ENCODE data around the gene HECTD3.

HECTD3 gene

DNA sequence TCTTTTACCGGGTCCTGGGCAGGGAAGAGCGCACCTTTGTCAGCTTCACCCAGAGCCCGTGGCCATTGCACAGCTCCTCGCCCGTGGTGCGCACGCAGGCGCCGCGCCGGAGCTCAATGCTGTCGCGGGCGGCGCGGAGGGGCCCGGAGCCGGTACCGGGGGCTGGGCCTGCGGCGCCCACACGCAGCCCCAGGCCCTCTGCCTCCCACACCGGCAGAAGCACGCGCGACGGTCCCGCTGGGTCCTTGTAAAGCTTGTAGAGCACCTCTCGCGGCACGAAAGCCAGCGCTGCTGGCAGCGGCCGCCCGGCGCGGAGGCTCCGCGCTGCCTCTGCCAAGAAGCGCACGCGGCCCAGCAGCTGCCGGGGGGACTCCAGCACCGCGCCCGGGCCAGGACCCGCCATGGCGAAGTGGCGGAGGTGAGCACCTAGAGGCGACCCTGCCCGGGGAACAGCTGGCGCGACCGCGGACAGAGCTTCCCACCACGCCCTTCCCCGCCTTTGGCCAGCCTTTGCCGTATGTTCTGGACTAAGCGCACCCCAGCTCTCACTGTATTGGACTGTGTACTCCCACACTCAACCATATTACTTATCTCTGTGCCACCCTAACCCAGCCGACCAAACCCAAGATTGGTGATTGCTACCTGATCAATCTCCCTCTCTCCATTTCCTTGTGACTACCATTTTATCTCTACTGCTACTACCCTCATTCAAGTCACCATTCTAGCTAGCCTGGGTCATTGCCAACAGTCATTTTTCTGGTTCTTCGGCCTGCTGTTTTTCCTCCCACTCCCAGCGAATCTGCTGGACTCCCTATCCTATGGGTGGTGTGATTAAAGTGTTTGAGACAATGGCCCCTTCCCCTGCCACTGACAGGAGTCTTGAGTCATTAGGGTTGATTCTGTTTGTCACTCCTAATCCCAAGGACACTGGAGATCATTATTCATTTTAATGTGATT is at the start of gene HECTD3:
Gene HECTD3, minus strand, starts transcription at position 470 of the 957 bp plus-strand sequence. Its CDS starts 67 bp downstream, at position 403.
- DNase-seq: peak; percentile 58

DNA sequence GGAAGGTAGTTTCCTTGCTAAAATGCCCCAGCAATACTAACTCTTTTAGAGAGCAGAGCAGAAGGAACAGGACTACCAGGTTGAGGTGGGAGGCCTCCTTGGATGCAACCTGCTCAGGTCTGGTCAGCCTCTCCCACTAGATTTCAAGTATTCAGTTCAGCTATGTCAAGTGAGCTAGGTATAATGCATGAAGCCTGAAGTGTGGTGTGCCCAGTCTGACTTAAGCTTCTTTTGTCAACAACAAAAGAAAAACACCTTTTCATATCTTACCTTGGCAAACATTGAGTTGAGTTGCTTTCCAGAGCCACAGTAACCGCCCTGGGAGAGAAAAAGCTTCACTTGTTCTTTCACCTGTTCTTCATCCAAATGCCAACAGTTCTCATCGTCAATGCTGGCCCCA is 48.7 kb upstream of the HECTD3 start:
- DNase-seq: no peak

DNA sequence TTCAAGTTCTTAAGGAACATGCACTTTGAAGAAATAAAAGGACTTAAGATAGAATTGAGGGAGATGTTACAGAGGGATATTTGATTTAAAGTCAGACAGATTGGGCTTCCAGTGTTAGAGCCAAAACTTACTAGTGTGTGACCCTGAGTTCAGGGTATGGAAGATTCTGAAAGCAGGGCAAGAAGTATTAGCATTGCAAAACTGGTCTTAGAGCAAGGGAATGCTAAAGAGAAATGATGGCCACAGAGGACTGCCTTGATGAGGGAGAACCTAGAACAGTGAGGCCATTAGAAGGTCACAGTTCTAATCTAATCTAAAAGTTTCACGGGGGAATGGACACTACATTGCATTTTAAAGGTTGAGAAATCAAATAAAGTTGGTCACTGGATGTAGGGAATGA is 46.4 kb upstream of the HECTD3 start:
- DNase-seq: no peak

DNA sequence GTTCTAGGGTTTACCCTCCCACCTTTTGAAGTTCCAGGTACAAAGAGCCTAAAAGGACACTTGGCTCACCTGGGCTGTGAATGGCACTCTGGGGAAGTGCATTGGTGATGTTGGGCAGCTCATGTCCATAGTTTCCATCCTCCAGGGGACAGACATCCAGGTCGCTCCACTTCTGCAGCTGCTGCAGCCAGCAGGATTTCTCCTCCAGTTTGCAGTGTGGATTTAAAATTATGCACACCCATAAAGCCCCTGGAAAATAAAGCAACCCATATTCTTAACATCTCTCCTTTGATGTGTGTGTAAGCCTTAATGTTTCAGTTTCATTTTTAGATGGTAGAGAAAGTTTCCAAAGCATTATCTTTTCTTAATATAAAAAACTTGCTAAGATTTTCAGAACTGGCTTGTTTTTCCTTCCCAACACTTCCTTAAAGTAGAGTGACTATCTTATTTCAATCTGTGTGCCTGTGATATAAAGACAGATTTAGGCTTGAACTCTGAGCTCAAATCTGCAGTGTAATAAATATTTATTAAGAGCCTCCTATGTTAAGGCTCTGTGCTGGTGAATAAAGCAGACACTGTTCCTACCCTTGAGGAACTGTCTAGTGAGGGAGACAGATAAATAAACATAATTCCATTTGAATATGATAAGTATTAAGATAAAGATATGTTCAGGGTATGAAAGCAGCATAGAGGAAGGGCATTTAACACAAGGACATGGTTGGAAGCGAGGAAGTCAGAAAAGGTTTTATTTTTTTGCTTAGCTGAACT is 40.1 kb upstream of the HECTD3 start:
- DNase-seq: no peak

DNA sequence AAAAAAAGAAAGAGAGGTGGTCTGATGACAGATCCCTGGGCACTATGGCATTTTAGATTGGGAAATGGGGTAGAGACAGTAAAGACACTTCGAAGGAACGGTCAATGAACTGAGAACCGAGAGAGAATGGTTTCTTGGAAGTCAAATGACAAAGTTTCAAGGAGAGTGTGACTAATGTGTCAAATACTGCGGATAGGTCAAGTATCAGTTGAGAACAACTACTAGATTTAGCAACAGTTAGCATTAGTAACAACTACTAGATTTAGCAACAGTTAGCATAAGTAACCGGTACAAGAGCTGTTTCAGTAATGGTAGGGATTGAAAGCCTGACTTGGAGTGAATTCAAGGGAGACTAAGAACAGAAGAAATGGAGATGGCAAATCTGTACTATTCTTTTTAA is 35.9 kb upstream of the HECTD3 start:
- no peak for DNase-seq

DNA sequence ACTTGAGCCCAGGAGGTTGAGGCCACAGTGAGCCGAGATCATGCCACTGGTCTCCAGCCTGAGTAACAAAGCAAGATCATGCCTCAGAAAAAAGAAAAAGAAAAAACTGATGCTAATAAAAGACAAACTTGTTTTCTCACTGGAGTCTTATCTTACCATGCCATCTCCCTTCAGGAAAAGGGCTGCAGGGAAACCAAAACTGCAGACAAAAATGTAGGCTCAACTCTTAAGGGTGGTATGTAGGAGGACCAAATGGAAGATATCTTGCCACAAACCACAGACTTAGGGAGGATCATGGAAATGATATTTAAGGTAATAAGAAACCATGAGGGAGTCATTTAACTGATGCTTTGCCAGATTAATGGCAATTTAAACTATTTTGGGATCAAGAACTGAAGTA is 33.8 kb upstream of the HECTD3 start:
- DNase-seq: no peak

DNA sequence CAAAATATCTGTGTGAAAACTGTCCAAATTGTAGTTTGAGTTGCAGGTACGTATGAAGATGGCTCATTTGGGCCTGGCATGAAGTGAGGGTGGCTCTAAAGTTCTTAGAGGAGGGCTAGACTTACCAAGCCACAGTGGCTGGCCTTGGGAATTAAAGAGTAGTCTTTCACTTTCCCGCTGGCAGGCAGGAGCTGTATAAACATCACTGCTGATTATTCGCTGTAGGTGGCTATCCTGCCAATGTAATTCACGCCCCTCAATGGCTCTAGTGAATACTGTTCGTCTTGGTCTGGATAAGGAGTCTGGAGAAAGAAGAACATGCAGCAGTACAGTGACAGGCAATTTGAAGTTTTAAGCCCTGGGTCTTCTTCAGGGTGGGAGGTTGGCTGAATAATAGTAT is 32.0 kb upstream of the HECTD3 start:
- DNase-seq: no peak

DNA sequence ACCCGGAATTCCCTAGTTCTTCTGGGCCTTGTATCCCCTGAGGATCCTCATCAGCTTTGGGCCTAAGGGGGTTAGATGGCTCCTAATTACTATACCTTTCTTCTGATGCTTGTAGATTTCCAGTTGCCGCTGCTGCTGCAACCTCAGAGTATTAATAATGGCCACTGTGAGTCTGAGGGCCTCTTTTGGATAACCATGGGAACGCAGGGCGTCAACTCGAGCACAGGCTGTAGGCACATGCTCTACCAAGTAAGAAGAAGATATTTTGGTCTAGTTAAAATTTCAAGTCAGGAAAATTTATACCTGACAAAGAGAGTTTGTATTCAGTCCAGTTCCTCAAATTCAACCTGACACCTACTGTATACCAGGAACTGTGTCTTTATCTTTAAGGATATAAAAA is 29.2 kb upstream of the HECTD3 start:
- DNase-seq: no peak

DNA sequence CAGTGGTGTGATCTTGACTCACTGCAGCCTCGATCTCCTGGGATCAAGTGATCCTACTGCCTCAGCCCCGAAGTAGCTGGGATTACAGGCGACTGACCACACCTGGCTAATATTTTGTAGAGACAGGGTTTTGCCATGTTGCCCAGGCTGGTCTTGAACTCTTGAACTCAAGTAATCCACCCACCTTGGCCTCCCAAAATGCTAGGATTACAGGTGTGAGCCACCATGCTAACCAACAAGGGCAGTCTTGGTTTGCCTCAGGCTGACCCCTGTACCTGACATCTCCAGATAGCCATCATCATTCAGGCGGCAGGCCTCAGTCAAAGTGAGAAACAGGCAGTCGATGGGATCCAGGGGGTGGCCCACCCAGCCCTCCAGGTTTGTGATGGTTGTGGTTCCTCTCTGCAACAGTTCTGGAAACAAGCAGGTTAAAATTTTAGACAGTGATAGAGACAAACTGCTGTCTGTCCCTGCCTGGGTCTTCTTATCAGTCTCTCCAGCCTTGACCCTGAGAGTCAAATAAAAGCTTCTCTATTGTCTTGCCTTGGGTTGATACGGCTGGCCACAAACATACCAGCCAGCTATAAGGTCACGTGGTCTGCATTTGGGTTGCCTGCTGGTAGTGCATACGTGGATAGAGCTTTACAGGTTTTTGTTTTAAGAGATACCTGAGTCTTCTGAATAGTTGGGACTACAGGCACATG is 27.7 kb upstream of the HECTD3 start:
- DNase-seq: no peak

DNA sequence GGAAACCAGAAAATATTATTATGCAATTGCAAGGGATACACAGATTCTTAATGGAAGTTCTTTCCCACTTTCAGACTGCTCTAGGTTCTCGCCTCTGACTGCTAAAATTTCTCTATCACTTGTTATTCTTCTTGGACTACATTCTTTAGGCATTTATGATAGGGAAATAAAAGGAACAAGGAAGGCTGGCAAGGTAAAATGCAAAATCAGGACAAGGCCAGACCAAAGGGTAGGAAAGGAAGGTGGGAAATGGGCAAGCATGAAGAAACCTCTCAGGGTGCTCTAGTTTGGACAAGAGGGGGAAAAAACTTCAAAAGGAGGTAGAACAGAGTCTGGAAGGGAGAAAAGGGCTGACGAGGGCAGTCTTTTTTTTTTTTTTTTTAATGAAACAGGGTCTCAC is 27.1 kb upstream of the HECTD3 start:
- DNase-seq: no peak

DNA sequence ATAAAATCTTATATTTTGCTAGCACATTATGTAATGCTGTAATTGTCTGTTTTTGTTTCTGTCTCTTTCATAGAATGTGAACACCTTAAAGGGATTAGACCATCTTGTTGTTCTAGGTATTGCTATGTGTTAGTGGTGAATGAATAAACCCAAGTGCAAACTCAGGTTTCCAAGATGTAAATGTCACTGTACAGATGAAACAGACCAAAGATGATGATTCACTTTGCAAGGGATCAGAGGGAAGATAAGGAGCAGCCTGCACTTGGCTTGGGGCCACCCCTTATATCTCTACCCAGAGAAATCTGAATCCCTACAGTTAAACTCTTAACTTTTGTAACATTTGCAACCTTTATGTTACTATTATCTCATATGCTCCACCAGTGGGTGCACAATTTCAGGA is 26.3 kb upstream of the HECTD3 start:
- no peak for DNase-seq

DNA sequence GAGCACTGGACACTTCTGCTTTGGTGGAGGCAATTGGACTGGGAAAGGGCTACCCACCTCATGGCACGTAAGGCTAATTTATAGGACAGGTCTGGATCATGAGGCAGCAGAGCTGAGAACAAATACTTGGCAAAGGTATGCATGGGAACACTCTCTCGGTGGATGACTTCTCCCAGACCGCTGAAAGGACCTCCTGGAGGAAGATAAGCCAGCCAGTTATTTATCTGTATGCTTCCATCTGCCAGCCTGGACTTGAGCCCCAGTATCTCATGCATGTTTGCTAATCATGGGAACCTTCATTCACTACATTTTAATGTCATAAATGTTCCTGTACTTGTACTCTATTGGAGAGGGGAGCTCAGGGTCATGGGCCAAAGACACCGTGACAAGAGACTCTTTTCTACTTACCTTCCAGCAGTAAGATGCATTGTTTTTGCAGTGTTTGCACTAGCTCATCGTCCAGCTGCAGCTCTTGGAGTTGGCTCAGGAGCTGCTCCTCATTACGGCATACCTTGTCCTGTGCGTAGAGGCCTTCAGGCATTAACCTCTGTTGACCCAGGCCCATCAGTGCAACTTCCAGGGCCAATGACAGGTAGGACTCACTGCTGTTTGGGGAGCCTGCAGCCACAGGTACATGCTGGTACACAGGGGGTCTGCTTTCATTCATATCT is 24.6 kb upstream of the HECTD3 start:
- DNase-seq: no peak

DNA sequence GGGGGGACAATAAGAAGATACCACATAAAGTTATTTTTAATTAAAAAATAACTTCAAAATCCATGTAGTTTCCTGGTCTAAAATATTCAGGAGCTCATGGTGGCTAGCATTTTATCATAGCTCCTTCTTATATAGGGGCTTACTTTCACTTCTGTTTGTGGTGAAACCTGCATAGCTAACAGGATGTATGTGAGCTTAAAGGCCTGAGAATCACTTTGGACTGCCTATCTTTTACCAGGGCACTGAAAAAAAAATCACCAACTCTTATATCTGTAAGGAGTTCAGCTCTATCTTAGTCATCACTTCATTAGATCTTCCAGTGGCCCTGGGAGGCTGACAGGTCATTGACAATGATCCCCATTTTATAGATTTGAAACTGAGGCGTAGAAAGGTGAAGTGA is 22.2 kb upstream of the HECTD3 start:
- no peak for DNase-seq

DNA sequence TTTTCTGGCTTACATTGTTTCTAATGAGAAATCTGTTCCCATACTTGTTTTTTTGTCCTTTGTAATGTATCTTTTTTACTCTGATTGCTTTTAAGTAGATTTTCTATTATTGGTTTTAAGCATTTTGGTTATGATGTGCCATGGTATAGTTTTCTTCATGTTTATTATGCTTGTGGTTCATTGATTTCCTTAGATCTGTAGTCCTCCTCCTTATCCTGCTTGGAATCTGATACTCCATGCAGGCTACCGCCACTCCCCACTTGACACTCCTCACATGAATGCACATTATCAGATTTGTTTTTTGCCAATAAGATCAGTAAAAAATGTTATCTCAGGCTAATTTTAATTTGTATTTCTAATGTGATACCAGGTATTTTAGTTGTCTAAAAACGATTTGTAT is 21.7 kb upstream of the HECTD3 start:
- peak; percentile 32 for DNase-seq

DNA sequence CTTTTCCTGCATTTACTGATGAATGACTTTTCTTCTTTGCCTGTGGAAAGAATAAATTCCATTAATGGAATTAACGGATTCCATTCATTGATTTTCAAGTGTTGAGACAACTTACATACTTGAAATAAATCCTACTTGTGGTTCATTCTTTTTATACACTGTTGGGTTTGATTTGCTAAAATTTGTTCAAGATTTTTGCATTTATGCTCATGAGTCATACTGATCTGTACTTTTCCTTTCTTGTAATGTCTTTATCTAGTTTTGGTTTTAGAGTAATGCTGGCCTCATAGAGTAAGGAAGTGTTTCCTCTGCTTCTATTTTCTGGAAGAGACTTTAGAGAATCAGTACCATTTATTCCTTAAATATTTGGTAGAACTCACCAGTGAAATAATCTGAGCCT is 15.3 kb upstream of the HECTD3 start:
- DNase-seq: no peak

DNA sequence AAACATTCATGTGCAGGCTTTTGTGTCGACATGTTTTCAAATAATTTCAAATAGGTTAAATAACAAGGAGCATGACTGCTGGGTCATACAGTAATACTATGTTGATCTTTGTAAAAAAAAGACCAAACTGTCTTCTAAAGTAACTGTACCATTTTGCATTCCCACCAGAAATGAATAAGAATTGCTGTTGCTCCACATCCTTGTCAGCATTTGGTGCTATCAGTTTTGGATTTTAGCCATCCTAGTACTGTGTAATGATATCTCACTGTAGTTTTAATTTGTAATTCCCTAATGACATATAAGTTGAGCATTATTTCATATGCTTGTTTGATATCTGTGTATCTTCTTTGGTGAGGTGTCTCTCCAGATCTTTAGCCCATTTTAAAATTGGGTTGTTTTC is 12.5 kb upstream of the HECTD3 start:
- DNase-seq: no peak

DNA sequence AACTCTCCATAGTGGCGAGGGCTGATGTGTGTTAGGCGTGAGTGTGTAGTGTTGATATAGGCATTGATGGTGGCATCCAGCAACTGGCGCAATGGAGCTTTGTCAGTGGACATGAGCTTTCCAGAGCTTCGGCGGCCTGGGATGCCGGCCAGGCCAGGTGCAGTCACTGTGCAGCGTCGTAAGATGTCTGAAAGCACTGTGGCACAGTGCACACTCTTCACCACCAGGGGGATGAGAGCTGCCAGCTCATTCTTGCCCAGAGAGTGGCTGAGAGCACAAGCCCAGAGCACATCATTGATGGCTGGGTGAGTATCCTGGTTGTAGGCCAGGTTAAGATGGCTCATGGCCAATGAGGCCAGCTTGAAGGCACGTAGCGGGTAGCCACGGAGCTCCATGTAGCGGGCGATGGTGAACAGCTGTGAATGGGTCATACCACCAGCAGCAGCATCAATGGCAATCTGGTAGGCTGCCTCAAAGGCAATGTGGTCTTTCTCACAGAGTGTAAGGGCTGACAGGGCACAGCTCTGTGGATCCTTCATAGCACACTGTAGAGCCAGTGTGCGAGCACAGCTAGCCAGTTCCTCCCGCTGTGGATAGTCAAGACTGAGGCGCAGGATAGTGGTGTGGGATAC is 7.6 kb upstream of the HECTD3 start:
- DNase-seq: peak; percentile 64

DNA sequence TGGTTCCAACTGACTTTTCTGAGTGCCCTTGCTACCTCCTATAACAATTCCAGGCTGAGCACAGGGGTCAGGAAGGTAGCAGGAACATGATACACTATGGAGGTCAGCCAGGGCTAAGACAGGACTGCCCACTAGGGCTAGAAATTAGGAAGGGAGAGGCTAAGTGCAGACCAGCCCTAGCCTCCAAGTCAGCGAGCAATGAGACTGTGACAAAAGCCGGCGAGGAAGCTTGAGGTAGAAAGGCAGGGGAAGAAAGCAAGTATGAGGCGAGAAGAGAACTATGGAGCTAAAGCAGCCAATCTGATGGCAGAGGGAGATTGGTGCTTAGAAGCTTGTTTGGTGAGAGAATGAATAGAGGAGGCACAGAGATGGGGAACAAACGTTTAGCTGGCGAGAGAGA is 5.6 kb upstream of the HECTD3 start:
- no peak for DNase-seq

DNA sequence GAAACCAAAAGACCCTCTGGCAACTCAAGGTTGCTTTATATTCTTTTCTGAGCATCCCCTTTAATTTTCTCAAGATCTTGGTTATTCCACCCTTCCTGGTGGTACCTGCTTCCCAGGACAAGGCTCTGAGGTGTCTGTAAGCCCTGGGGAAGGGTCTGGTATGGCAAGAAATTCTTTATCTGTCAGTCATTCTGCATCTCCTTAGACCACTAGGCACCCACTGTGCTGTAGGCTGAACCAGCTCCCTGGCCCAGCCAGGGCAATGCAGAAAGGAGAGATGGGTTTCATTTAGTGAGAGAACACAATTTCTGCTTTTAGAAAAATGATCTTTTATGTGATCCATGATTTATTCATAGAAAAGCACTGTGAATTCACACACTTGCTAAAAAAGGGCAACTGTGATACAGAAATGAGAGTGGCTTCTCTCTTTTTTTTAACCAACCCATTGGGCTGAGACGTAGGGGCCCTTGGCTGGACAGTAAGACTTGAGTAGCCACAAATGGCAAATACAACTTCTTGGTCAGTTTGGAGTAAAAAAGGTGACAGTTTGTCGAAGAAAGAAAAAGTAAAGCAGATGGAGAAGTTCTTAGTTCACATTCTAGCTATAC is 5.1 kb upstream of the HECTD3 start:
- DNase-seq: no peak

DNA sequence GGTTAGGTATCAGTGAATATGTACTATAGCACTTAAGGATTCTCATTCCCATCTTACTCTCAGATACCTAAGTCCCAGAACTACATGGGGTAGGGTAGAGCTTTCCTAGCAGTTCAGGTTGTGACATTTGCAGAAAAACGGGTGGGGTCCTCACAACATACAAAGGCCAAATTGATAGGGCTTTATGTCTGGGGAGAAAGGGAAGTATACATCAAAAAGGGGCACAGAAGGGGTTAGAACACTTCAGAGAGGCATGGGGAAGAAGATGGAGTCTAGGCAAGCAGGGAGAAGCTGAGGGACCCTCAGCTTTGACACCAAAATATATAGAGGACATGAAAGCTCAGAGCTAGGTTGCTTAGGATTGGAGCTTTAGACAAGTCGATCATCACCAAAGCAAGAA is 4.6 kb upstream of the HECTD3 start:
- DNase-seq: no peak

DNA sequence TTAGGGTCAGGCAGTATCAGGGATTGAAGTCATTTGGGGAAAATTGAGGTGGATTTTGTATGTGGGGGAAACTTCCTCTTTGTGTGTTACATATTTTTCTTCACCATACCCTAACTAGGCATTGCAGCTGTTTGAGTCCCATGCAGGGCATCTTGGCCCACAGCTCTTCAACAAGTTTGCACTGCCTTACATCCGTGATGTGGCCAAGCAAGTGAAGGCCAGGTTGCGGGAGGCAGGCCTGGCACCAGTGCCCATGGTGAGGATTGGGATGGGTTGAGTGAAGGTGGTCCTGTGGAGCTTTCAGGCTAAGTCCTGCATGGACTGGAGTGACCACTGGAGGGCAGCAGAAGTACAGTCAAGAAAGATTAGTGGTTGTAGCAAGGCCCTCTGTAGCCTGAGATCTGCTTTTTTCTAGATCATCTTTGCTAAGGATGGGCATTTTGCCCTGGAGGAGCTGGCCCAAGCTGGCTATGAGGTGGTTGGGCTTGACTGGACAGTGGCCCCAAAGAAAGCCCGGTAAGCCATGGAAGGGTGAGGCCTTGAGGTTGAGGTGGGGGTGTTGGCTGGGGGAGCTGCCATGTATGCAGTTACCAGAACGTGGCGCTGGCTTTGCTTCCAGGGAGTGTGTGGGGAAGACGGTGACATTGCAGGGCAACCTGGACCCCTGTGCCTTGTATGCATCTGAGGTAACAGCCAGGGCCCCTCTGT is 3.4 kb upstream of the HECTD3 start:
- DNase-seq: peak; percentile 44
